IMR-90 (cell line): ENCODE data around the gene GPX6. TPM values are rescaled to one million over a fixed set of nuclear protein-coding genes. Genes with fewer than 3 reads are reported as not detected.

Experiments
- ATAC-seq: fragments of 200-7000 bp; cut with Tn5 transposase; 2 replicates; pipeline ENCODE4 v1.9.1; 2020; ENCODE audit warnings: low read depth, mild to moderate bottlenecking, moderate library complexity
- BruUV-seq: library from RNA; stranded (reverse); fragments of 400-500 nt; replicated peaks from 2 replicates; lab custom pipeline; 2021; lab: Mats Ljungman, UMichigan
- CTCF ChIA-PET: fragments of 300-600 bp; formaldehyde crosslinking; extraction: SDS; loops from one replicate; lab custom pipeline; 2021; ENCODE audit warnings: antibody characterized with exemption; lab: Yijun Ruan, JAX
- POLR2A ChIA-PET: fragments of 300-600 bp; sonication (Branson Sonifier 250); formaldehyde crosslinking; loops from one replicate; lab custom pipeline; 2022; ENCODE audit warnings: antibody characterized with exemption; ENCODE audit not compliant: unreplicated experiment; lab: Charles Lee
- DNase-seq: peaks from one replicate; pipeline ENCODE4 v3.0.0; 2013
- H2AFZ ChIP-seq: replicated peaks from 2 replicates; pipeline ENCODE3; 2013; ENCODE audit warnings: low read length, mild to moderate bottlenecking; ENCODE audit not compliant: poor library complexity
- H2AK5ac ChIP-seq: 2 replicates; pipeline ENCODE4 v1.6.1; 2013; ENCODE audit warnings: low read depth, low read length, inconsistent platforms
- H2AK9ac ChIP-seq: replicated peaks from 2 replicates; pipeline ENCODE3; 2013; ENCODE audit warnings: mild to moderate bottlenecking, low read depth, low read length, moderate library complexity; ENCODE audit not compliant: poor library complexity
- H2BK120ac ChIP-seq: 2 replicates; pipeline ENCODE4 v1.6.1; 2013; ENCODE audit warnings: low read depth, low read length, inconsistent platforms
- H2BK15ac ChIP-seq: 3 replicates; pipeline ENCODE4 v1.6.1; 2013; ENCODE audit warnings: low read depth, low read length, inconsistent platforms
- H2BK20ac ChIP-seq: 2 replicates; pipeline ENCODE4 v1.6.1; 2013; ENCODE audit warnings: low read depth, mild to moderate bottlenecking, inconsistent platforms, low read length, moderate library complexity
- H2BK5ac ChIP-seq: 2 replicates; pipeline ENCODE4 v1.6.1; 2013; ENCODE audit warnings: mild to moderate bottlenecking, low read depth, low read length, inconsistent platforms; ENCODE audit not compliant: poor library complexity, severe bottlenecking
- H3K14ac ChIP-seq: replicated peaks from 2 replicates; pipeline ENCODE4 v1.6.1; 2013; ENCODE audit warnings: low read depth, low read length, inconsistent platforms
- H3K18ac ChIP-seq: 2 replicates; pipeline ENCODE4 v1.6.1; 2013; ENCODE audit warnings: low read depth, low read length, control low read depth
- H3K23ac ChIP-seq: 2 replicates; pipeline ENCODE4 v1.6.1; 2013; ENCODE audit warnings: low read depth, low read length, inconsistent platforms
- H3K27ac ChIP-seq: 2 replicates; pipeline ENCODE4 v1.5.1; 2013; ENCODE audit warnings: mild to moderate bottlenecking, control low read depth, low read length; ENCODE audit not compliant: insufficient read depth
- H3K27me3 ChIP-seq: 2 replicates; pipeline ENCODE4 v1.6.1; 2013; ENCODE audit warnings: low read length; ENCODE audit not compliant: control insufficient read depth, insufficient read depth
- H3K36me3 ChIP-seq: 2 replicates; pipeline ENCODE4 v1.6.1; 2013; ENCODE audit warnings: low read length, mixed read lengths; ENCODE audit not compliant: control insufficient read depth, insufficient read depth
- H3K4ac ChIP-seq: 2 replicates; pipeline ENCODE4 v1.6.1; 2013; ENCODE audit warnings: low read depth, low read length, inconsistent platforms
- H3K4me1 ChIP-seq: 2 replicates; pipeline ENCODE4 v1.6.1; 2013; ENCODE audit warnings: low read length, mixed read lengths; ENCODE audit not compliant: control insufficient read depth, insufficient read depth
- H3K4me2 ChIP-seq: 2 replicates; pipeline ENCODE4 v1.6.1; 2013; ENCODE audit warnings: low read depth, mild to moderate bottlenecking, control low read depth, low read length, moderate library complexity
- H3K4me3 ChIP-seq: 2 replicates; pipeline ENCODE4 v1.5.1; 2013; ENCODE audit warnings: low read depth, mild to moderate bottlenecking, control low read depth, low read length, moderate library complexity; ENCODE audit not compliant: insufficient read depth
- H3K56ac ChIP-seq: 2 replicates; pipeline ENCODE4 v1.6.1; 2013; ENCODE audit warnings: low read length, inconsistent platforms; ENCODE audit not compliant: insufficient read depth; ENCODE audit errors: extremely low read depth
- H3K79me1 ChIP-seq, 2 experiments: 2 replicates each; pipeline ENCODE4 v1.6.1; 2013; ENCODE audit warnings: low read length in 2 of 2, inconsistent platforms in 1 of 2, low read depth in 1 of 2
- H3K9ac ChIP-seq: 2 replicates; pipeline ENCODE4 v1.6.1; 2013; ENCODE audit warnings: low read depth, low read length, control low read depth
- H3K9me1 ChIP-seq: 2 replicates; pipeline ENCODE4 v1.6.1; 2013; ENCODE audit warnings: low read length, inconsistent platforms; ENCODE audit not compliant: insufficient read depth
- H3K9me3 ChIP-seq: 2 replicates; pipeline ENCODE4 v1.6.1; 2013; ENCODE audit warnings: low read length; ENCODE audit not compliant: control insufficient read depth, insufficient read depth
- H4K20me1 ChIP-seq: 2 replicates; pipeline ENCODE4 v1.6.1; 2013; ENCODE audit warnings: low read length, inconsistent platforms; ENCODE audit not compliant: insufficient read depth
- H4K5ac ChIP-seq: 2 replicates; pipeline ENCODE4 v1.6.1; 2013; ENCODE audit warnings: mild to moderate bottlenecking, low read depth, low read length, control low read depth
- H4K8ac ChIP-seq, 2 experiments: 2 replicates each; pipeline ENCODE4 v1.6.1; 2013; ENCODE audit warnings: low read depth in 2 of 2, low read length in 2 of 2, control low read depth in 1 of 2, inconsistent platforms in 1 of 2
- H4K91ac ChIP-seq: 2 replicates; pipeline ENCODE4 v1.6.1; 2013; ENCODE audit warnings: low read depth, low read length, inconsistent platforms; ENCODE audit not compliant: insufficient read depth
- CEBPB ChIP-seq: IDR thresholded peaks from 2 replicates; pipeline ENCODE4 v1.6.1; 2012; ENCODE audit warnings: low read depth, low read length, improper control_type of control experiment
- CHD1 ChIP-seq: IDR thresholded peaks from 2 replicates; pipeline ENCODE4 v1.6.1; 2012; ENCODE audit warnings: low read depth, low read length, improper control_type of control experiment
- CTCF ChIP-seq: conservative IDR thresholded peaks from 2 replicates; pipeline ENCODE4 v1.5.1; 2012; ENCODE audit warnings: mild to moderate bottlenecking, low read depth, low read length, improper control_type of control experiment
- FOS ChIP-seq: fragments of 150-350 bp; IDR thresholded peaks from 2 replicates; pipeline ENCODE4 v1.6.1; 2016; ENCODE audit warnings: low read depth, low read length
- MAZ ChIP-seq: IDR thresholded peaks from 2 replicates; pipeline ENCODE4 v1.6.1; 2012; ENCODE audit warnings: low read depth, mild to moderate bottlenecking, low read length, improper control_type of control experiment, moderate library complexity, borderline replicate concordance
- NFE2L2 ChIP-seq: fragments of 150-350 bp; IDR thresholded peaks from 2 replicates; pipeline ENCODE4 v1.6.1; 2016; ENCODE audit warnings: low read depth, mild to moderate bottlenecking, low read length
- POLR2A ChIP-seq: IDR thresholded peaks from 2 replicates; pipeline ENCODE4 v1.6.1; 2012; ENCODE audit warnings: mild to moderate bottlenecking, low read depth, low read length
- RAD21 ChIP-seq: IDR thresholded peaks from 2 replicates; pipeline ENCODE4 v1.6.1; 2012; ENCODE audit warnings: low read length, improper control_type of control experiment
- RCOR1 ChIP-seq: IDR thresholded peaks from 2 replicates; pipeline ENCODE4 v1.6.1; 2012; ENCODE audit warnings: mild to moderate bottlenecking, low read length, improper control_type of control experiment; ENCODE audit not compliant: insufficient replicate concordance
- RFX5 ChIP-seq: IDR thresholded peaks from 2 replicates; pipeline ENCODE4 v1.8.0; 2012; ENCODE audit warnings: low read depth, mild to moderate bottlenecking, low read length, moderate library complexity
- SMC3 ChIP-seq: fragments of 150-350 bp; IDR thresholded peaks from 2 replicates; pipeline ENCODE4 v1.6.1; 2016; ENCODE audit warnings: low read depth, mild to moderate bottlenecking, antibody characterized with exemption, low read length, moderate library complexity
- WGBS, 2 experiments: methylation state at CpG; one replicate each; pipeline versions ENCODE4 v1.1.5 to v1.1.7; 2013; ENCODE audit warnings: missing lambda C conversion rate in 2 of 2; ENCODE audit not compliant: insufficient read length in 1 of 2; ENCODE audit errors: extremely low coverage in 2 of 2; 5-methylcytosine and 5-hydroxymethylcytosine counted together
- dilution Hi-C: fragments of 300-500 bp; cut with HindIII; formaldehyde crosslinking; loops from one replicate; pipeline ENCODE4 v1.14.3; 2018; ENCODE audit warnings: low sequenced_read_pairs; ENCODE audit not compliant: unreplicated experiment
- in situ Hi-C: fragments of 300-500 bp; cut with MboI; formaldehyde crosslinking; loops from 3 replicates; pipeline ENCODE4 v1.14.3; 2019; ENCODE audit warnings: low sequenced_read_pairs, inconsistent platforms, mixed read lengths
- intact Hi-C: fragments of 100-400 bp; cut with micrococcal nuclease; formaldehyde crosslinking; loops from 2 replicates; pipeline ENCODE4 v1.10.0; 2022
- polyA plus RNA-seq, 3 experiments: library from polyadenylated mRNA; depleted of rRNA; stranded (reverse); fragments of >200 nt; gene quantifications; 2 replicates each; pipeline ENCODE4 v1.2.3, GENCODE V29; 2012; ENCODE audit warnings: low replicate concordance in 1 of 3
- total RNA-seq: library from RNA; depleted of rRNA; stranded (reverse); fragments of >200 nt; gene quantifications from 2 replicates; pipeline ENCODE4 v1.2.3, GENCODE V29; 2012
- TF ChIP-seq, protein P1 (sequence below): fragments of 150-350 bp; IDR thresholded peaks from 2 replicates; pipeline ENCODE4 v1.6.1; 2016; ENCODE audit warnings: low read depth, mild to moderate bottlenecking, low read length, moderate library complexity, borderline replicate concordance

Gene GPX6
- total and polyA plus RNA-seq, 2 of the 4 experiments (the other 2 are of a cell fraction): not detected

DNA sequence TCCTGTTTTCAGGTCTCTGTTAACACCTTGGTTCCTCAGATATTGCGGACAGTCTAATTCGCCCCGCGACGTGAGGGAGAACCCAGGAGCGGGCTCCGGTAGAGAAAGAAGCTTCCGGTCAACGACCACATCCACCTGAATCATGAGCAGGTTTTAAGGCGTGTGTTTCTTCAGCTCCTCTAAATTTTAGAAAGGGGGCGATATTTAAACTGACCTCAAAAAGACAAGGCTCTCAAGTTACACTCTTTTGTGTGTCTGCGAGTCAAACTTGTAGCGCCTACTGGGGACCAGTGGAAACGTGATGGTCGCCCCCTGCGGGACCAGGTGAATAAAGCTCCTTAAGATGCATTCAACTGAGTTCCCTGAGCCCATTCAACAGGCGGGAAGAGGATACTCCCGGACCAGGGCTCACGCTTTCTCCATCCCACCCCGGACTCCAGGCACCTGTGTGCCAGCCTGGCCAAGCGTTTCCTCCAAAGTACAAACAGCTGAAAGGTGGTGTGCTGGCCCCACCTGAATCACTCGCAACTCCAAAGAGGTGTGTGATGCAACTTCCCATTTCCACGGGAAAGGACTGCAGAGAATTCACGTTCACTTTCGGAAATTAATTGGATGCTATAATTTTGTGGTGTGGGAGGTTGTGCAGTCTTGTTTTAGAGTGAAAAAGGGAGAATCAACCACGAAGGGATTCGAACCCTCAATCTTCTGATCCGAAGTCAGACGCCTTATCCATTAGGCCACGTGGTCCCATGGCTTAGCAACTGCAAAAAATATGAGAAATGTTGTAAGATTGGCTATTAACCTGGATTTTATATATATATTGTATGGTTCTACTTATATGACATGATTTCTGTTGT lies 27.1 kb upstream of the GPX6 start (continued):
- TF ChIP-seq, protein P1, sequence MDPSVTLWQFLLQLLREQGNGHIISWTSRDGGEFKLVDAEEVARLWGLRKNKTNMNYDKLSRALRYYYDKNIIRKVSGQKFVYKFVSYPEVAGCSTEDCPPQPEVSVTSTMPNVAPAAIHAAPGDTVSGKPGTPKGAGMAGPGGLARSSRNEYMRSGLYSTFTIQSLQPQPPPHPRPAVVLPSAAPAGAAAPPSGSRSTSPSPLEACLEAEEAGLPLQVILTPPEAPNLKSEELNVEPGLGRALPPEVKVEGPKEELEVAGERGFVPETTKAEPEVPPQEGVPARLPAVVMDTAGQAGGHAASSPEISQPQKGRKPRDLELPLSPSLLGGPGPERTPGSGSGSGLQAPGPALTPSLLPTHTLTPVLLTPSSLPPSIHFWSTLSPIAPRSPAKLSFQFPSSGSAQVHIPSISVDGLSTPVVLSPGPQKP: no peak

- H3K9ac ChIP-seq: no peak overlapping the region
- no peaks in the 10 kb centered on the region for H3K36me3 ChIP-seq
- H3K4me2 ChIP-seq: no peak overlapping the region
- no peak overlapping the region for H3K56ac ChIP-seq
- H4K20me1 ChIP-seq: no peaks in the 10 kb centered on the region
- no peaks in the 10 kb centered on the region for H3K27me3 ChIP-seq
- no peak overlapping the region for H2BK120ac ChIP-seq
- H2BK15ac ChIP-seq: no peak overlapping the region
- no peak overlapping the region for H4K91ac ChIP-seq
- H3K4me1 ChIP-seq: no peaks in the 10 kb centered on the region
- ChIA-PET CTCF (no interaction called here), POLR2A (no interaction called here)
- in situ Hi-C loops (no loop called here), intact Hi-C loops (loop anchor here (2.0 kb wide), 2 partner anchors 47 to 53 kb away; no protein-coding TSS in a partner anchor), dilution Hi-C loops (no loop called here)
- no peaks in the 10 kb centered on the region for H3K9me1 ChIP-seq
- no peak overlapping the region for H2BK5ac ChIP-seq
- no peaks in the 10 kb centered on the region for H3K79me1 ChIP-seq
- H3K4me3 ChIP-seq: no peak overlapping the region
- H3K9me3 ChIP-seq: no peaks in the 10 kb centered on the region
- H3K14ac ChIP-seq: no peak overlapping the region
- H2BK20ac ChIP-seq: no peak overlapping the region
- BruUV-seq: no TSS peak
- WGBS, 2 experiments: no CpG with 5 or more reads among the region's 7 CpGs
- H3K27ac ChIP-seq: no peak overlapping the region
- no peak overlapping the region for H2AK5ac ChIP-seq
- H4K8ac ChIP-seq: no peak overlapping the region
- no peak overlapping the region for H3K18ac ChIP-seq
- no peak overlapping the region for H4K5ac ChIP-seq
- DNase-seq (no peak), ATAC-seq (no peak)
- H2AFZ ChIP-seq: no peak overlapping the region
- H3K4ac ChIP-seq: no peak overlapping the region
- H2AK9ac ChIP-seq: no peak overlapping the region
- no peak overlapping the region for H3K23ac ChIP-seq
- TF ChIP-seq NFE2L2: no peak
- TF ChIP-seq MAZ: no peak
- no peak for TF ChIP-seq FOS
- TF ChIP-seq RFX5: no peak
- TF ChIP-seq RCOR1: no peak
- no peak for TF ChIP-seq RAD21
- TF ChIP-seq CEBPB: no peak
- TF ChIP-seq, protein P1: no peak
- TF ChIP-seq CHD1: no peak
- no peak for TF ChIP-seq SMC3
- no peak for TF ChIP-seq CTCF
- no peak for TF ChIP-seq POLR2A
These were observed 26.4 kb upstream of the GPX6 start for GRCh38 chr6:28541996-28542395.
